IPS DF 4.7 (cell line): ENCODE data around the gene IL36B.
"Not testable (repeated sequence)": the region's sequence is repeated elsewhere in the genome, so short reads cannot be mapped to it uniquely, and the experiment has no call there.

Source experiments
- DNase-seq: peaks from one replicate; pipeline ENCODE4 v3.0.0-alpha.2; 2013; ENCODE audit warnings: low spot score; ENCODE audit errors: extremely low read depth

IL36B gene

DNA sequence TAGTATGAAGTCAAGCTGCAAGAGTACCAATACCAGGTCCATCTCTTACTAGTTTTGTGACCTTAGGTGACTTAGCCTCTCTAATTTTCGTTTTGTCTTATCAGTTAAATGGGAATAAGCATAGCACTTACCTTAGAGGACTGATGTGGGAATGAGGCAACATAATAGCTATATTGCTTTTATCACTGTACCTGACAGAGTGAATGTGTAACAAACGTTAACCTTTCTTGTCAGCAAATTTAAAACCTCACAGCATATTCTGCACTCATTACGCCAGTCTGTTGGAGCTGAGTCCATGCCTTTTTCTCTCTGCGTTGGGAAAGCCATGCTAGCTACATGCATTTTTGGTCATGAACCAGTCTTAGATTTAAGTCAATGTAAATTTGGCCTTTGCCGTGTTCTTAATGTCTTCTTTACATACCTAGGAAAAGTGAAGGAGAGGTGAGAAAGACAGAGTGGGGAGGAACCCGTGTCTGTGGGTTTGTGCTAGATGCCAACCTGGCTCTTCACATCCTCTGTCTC lies at the start of gene IL36B:
IL36B (minus strand) TSS at position 472 of the 522 bp plus-strand sequence.
- no peak for DNase-seq

GRCh38 chr2:113102133-113102532 lies 49.5 kb upstream of the IL36B start:
- no peak for DNase-seq

DNA sequence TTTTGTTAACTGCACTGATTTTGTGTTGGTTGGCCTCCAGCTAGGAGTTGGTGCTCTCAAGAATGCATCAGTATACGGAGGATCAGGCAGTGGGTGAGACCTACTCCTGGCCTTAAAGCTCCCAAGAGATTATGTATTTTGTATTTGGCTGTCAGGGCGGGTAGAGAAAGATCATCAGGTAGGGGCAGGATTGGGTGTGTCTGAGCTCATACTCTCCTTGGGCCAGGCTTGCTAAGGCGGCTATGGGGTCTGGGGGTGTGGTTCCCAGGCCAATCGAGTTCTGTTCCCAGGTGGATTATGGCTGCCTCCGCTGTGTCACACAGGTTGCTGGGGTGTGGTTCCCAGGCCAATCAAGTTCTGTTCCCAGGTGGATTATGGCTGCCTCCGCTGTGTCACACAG lies 45.9 kb upstream of the IL36B start:
- DNase-seq = no peak

DNA sequence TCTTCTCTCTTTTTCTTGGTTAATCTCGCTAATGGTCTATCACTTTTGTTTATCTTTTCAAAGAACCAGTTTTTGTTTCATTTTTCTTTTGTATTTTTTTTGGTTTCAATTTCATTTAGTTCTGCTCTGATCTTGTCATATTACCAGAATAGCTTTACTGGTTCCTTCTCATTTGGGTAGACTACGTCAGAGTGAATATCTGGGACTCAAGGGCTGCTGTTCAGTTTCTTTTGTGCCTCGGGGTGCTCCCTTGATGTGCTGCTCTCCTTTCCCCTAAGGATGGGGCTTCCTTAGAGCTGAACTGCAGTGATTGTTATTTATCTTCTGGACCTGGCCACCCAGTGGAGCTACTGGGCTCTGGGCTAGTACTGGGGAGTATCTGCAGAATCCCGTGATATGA lies 45.4 kb upstream of the IL36B start:
- no peak for DNase-seq

DNA sequence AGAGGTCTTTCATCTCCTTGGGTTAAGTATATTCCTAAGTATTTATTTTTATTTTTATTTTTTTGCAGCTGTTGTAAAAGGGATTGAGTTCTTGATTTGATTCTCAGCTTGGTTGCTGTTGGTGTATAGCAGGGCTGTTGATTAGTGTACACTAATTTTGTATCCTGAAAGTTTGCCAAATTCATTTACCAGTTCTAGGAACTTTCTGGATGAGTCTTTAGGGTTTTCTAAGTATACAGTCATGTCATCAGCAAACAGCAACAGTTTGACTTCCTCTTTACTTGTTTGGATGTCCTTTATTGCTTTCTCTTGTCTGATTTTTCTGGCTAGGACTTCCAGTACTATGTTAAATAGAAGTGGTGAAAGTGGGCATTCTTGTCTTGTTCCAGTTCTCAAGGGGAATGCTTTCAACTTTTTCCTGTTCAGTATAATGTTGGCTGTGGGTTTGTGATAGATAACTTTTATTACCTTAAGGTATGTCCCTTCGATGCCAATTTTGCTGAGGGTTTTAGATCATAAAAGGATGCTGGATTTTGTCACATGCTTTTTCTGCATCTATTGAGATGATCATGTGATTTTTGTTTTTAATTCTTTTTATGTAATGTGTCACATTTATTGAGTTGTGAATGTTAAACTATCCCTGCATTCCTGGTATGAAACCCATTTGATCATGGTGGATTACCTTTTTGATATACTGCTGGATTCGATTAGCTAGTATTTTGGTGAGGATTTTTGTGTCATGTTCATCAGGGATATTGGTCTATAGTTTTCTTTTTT lies 44.4 kb upstream of the IL36B start:
- DNase-seq = not testable (repeated sequence)

DNA sequence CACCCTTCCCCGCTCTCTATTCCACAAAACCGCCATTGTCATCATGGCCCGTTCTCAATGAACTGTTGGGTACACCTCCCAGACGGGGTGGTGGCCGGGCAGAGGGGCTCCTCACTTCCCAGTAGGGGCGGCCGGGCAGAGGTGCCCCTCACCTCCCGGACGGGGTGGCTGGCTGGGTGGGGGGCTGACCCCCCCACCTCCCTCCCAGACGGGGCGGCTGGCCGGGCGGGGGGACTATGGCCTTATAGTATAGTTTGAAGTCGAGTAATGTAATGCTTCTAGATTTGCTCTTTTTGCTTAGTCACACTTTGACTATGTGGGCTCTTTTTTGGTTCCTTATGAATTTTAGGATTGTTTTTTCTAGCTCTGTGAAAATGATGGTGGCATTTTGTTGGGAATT lies 43.6 kb upstream of the IL36B start:
- not testable (repeated sequence) for DNase-seq

GRCh38 chr2:113093613-113093977 lies 40.9 kb upstream of the IL36B start:
- DNase-seq = no peak

DNA sequence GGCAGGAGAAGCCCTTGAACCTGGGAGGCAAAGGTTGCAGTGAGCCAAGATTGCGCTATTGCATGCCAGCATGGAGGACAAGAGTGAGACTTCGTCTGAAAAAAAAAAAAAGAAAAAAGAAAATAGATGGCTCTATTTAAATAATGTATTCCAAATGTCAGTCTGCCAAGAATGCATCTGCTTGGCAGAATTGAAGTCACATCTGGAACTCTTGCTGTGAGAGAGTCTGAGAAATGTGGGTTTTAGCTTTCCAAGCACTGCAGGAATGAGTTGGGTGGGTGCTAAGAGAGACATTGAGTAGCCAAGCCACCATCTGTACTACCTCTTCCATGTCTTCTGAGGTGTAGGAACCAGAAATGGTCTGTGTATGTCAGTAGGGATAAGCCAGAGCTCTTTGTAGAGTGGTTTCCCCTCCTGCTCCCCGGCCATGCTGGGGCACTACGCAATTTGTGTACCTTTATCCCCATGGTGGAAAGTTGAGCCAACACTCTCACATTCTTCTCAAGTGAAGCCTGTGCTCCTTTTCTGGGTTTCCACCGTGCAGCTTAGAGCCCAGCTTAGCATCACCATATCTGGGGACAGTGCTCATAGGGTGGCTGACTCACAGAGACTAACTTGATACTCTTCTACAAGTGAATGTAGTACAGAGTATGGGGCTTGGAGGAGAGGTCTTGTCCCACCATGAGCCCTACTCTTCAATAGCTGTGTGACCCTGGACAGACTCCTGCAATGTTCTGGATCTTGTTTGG lies 40.4 kb upstream of the IL36B start:
- no peak for DNase-seq

- DNase-seq = no peak
Measured at GRCh38 chr2:113091231-113091896, 38.7 kb upstream of the IL36B start.

DNA sequence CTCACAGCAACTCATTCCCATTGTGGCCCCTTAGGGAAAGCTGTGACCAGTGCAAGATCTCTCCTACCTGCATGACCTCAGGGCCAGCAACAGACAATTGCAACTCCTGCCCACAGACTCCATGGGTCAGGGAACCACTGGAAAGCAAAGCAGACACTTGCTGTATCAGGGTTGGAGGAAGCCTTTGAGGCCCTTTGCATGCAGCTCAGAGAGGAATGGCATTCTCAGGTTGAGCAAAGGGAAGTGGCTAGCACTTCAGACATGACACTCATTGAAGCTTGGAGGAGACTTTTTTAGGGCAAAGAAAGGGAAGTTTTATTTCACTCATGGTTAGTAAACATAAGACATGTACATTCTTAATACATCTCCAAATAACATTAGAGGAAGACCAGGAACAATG lies 37.2 kb upstream of the IL36B start:
- no peak for DNase-seq

DNA sequence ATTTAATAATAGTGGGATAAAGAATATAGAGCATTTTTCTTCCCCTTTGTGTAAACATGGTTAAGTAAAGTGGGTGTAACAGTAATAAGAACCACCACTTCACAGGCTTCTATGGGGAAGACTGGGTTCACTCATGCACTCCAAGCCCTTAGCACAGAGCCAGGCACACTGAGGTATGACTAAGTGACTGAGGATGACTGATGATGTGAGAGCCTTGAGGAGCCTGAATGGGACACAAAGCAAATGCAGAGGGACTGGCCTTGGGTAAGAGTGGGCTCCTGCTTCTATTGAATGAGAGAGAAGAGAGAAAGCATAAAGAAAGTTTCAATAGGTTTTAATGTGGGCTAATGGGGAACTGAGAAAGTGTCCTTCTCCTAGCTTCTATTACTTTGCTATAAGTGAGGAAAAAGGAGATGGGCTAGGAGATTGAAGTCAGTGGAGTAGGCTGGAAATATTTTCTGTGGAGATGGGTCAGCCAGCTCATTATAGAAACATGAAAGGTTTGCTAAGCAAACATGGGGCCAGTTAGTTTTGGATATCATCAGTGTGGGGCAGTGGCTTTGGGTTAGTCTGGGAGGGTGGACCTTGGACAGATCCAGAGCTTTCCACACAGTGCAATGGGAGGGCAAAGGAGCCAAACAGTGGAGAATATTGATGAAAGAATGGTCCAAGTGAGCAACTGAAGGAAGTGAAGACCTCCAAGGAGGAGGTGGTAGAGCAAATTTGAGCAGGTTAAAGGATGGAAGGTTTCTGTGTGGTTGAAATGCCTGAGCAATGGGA lies 35.7 kb upstream of the IL36B start:
- no peak for DNase-seq

- DNase-seq = no peak
Measured at GRCh38 chr2:113085542-113085941, 32.9 kb upstream of the IL36B start.

DNA sequence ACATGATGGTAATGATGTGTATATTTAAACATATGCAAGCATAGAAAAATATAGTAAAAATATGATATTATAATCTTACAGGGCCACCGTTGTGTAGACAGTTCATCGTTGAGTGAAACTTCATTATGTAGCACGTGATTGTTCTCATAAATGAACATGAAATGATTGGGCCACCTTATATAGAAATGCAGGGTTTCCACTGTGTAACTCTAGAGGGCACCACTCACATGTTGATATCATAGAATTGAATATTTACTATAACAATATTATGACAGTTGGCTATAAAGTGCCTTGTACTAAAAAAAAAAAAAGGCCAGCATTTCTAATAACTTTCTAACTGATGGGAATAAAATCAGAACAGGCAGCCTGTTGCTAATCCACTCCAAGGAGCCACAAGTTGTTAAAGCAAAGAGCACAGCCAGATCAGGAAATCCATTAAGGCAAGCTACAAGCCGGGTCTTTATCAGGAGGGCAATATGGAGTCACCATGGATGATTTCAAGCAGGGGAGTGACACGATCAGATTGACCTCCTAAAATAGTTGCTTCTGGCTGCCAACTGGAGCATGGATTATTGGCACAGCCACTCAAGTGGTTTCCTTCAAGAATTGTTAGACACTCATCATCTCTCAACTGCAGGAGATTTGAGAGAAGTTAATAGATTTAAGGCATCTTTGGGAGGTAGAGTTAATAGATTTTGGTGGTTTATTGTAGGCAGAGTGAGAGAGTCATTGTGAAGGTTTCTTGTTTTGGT lies 31.8 kb upstream of the IL36B start:
- DNase-seq = no peak

GRCh38 chr2:113083296-113083695 lies 30.6 kb upstream of the IL36B start:
- no peak for DNase-seq

DNA sequence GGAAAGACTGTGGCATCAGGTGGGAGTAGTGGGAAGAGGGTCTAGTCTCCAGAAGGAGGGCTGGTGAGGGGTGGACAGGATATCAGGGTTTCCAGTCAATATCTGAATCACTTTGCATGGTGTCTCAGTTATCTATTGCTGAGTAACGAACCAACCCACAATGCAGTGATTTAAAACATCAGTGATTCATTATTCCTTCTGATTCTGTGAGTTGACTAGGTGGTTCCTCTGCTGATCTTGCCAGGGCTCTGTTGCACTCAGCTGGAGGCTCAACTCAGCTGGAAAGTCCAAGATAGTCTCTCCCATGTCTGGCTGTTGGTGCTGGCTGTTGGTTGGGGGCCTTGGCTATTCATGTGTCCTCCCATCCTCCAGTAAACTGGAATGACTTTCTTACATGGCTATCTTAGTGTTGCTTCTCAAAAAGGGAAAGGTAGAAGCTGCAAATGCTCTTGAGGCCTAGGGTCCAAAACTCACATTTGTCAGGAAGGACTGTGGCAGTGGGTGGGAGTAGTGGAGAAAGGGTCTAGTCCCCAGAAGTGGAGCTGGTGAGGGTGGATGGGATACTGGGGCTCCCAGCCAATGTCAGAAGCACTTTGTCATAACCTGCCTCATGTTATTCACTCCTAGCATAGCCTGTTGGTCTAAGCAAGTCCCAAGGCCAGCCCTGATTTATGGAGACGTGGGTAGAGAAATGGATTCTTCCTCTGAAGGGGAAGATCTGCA lies 29.0 kb upstream of the IL36B start:
- DNase-seq = no peak

GRCh38 chr2:113080134-113080533 lies 27.5 kb upstream of the IL36B start:
- peak; percentile 22 for DNase-seq

DNA sequence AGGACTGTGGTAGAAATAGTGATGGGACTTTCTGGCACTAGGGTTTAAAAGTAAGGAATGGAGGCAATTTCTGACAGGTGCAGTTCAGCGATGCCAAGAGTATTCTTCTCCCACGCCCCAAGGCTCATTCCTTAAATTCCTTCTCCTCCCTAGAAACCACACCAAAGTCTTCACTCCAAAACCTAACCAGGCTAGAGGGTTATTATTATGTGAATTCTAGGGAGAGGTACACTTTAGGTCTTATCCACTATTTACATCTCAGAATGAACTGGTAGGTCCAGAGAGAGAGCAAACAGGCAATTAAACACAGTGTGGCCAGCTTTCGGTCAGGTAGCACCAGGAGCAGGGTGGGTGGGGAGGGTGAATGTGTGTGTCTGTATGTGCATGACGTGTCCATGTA lies 26.5 kb upstream of the IL36B start:
- DNase-seq = no peak

DNA sequence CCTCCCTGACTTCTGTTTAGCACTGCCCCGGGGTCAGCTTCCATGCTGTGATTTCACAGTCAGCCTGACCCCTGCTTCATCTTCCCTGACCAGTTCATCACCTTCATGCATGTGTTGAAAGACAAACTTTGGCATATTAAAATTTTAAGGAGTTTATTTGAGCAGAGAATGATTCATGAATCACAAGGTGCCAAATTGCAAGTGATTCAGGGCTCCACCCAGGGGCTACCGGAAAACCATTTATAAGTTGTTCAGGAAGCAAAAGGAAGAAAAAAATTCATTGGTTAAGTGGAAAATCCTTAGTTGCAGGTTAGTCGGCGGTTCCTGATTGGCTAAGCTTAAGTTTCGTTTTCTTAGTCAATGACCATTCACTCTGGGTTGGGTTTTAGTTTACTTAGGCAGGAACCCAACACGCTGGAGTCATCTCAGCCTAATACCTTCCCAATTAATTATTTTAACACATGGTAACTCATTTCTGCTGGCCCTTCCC lies 25.7 kb upstream of the IL36B start:
- no peak for DNase-seq

DNA sequence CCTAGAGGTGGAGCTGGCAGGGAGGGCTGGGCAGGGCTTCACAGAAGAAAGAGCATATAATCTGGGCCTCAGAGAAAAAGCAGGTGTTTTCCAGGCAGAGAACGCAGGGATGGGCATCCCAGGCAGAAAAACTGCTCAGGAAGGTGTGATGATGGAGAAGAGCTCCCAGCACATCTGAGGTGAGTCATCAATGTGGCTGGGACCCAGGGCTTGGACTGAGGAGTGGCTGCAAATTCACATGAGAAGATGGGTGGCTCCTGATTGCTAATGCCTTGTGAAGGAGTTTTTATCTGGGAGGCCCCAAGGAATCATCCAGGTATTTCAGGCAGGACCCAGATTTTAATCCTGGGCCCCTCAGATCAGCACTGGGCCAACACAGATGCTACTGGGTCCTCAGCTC lies 25.3 kb upstream of the IL36B start:
- DNase-seq = no peak
